OCI-LY7 (cell line): ENCODE measurements around the gene SORCS3.

Experiments
- CTCF ChIP-seq: fragments of 200-600 bp; sonication (generic); conservative IDR thresholded peaks from 2 replicates; pipeline ENCODE4 v1.5.1; 2014; ENCODE audit warnings: mild to moderate bottlenecking, antibody characterized with exemption, low read length, moderate library complexity, mixed read lengths
- EZH2phosphoT487 ChIP-seq: fragments of 200-600 bp; sonication (generic); IDR thresholded peaks from 2 replicates; pipeline ENCODE4 v1.6.1; 2018; ENCODE audit warnings: low read depth, borderline replicate concordance, mild to moderate bottlenecking, mixed run types, antibody characterized with exemption, low read length, moderate library complexity, mixed read lengths

GRCh38 chr10:105252911-105253310 lies 611.8 kb downstream of the SORCS3 start:
- no peak for TF ChIP-seq CTCF
- TF ChIP-seq EZH2phosphoT487, result no peak
